HG02938 (cell line): ENCODE measurements around the gene REXO5.
"Not testable (repeated sequence)": the region's sequence is repeated elsewhere in the genome, so short reads cannot be mapped to it uniquely, and the experiment has no call there.

Experiments
- ATAC-seq: cut with Tn5 transposase; IDR thresholded peaks from one replicate; pipeline ENCODE4 v1.9.1; 2021; ENCODE audit warnings: mild to moderate bottlenecking, moderate library complexity; ENCODE audit not compliant: unreplicated experiment

Gene REXO5

DNA sequence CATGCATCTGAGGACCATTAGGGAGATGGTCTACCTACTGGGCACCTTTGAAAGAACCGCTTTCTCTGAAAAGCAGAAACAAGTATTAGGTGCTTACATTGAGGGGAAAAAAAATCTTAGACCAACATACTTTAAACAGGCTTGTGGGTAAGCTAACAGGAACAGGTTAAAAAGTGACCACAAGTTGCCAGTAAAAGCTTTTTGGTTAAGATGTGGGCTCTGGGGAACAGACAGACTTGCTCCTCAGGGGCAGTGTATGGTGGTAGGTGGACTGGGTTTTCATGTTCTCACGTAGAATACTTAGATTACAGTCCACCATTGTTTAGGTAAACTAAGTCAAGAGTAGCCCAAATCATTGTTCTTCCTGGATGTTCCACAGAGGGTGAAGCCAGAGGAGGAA lies 41.2 kb downstream of the REXO5 start:
- no peak for ATAC-seq

DNA sequence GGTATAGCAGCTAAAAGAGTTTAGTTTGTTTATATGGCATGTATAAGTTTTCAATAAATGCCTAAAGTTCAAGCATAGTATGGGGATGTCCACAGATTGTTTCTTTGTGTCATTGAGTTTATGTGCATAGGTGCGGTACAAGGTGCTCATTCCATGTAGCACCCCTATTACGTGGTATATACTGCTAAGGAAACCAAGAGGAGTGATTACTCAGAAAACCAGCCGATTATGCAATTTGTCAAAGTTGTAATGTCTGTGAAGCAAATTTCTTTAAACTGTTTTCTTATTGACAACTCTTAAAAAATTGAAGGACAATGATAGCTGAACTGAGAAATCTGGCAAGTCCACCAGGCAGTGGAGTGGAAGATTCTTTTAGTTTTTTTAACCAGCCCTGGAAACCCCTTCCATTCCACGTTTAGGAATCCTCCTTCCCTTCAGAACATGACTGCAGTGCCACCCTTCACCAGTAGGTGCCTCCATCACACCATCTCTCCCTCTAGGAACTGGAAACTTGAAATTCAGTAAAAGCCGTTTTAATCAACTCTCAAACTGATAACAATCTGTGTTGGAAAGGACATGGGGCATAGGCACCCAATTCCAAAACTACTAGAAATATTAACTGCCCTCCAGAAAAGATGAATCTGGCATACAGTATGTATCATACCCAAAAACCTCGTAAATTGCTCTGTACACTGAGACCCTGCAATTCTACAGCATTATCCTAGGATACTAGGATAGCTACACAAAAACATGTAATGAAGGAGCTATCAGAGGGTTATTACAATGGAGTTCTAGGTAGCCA lies 43.5 kb downstream of the REXO5 start:
- no peak for ATAC-seq

DNA sequence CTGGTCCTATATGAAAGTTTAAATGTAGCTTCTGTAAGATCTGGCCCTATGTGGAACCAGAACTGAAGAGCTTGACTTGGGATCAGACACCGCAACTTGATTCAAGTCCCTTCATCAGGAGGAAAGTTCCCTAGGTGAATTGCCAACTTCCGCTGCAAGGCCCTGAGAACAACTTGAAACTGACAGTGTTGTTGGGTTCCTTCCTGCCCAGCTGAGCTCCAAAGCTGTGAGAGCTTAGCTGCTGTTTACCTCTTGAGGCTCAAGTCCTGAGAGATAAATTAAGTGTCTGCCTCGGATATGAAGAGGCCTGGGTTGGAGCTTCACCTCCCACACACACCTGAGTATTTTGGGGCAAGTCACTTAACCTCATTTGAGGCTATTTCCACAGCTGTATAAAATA lies 44.7 kb downstream of the REXO5 start:
- no peak for ATAC-seq

DNA sequence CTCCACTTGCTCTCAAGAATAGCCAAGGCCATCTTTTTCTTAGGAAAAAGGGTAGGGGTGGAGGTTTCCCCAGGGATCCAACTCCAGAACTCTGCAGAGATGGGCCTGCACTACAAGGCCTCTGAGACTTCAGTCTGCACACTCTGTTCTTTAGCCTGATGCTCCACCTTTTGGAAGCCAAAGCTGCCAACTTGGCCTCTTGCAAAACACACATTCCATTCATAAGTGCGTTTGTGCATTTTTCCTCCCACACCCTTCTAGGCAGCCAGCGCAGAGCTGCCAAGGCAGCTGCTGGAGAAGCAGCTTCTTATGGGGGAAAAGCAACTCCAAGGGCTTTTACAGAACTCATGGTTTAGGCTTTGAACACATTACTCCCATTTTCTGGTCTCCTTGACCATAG lies 45.3 kb downstream of the REXO5 start:
- ATAC-seq: no peak

DNA sequence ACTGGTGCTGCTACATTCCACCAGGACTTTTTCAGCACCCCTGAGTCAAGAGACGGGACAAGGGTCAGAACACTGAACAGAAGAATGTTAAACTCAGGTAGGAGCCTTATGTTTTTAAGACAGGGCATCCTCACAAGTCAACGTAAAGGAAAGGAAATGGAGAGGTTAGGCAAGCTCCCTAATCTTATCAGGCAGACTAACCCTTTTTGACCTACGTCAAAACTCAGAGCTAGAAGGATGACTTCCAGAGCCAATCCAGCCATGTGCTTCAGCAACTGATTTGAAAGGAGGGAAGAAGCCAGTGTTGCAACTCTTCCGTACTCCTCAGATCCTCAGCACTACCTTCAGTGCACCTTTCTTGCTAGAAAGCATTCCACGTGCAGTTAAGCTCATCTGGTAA lies 46.8 kb downstream of the REXO5 start:
- no peak for ATAC-seq

DNA sequence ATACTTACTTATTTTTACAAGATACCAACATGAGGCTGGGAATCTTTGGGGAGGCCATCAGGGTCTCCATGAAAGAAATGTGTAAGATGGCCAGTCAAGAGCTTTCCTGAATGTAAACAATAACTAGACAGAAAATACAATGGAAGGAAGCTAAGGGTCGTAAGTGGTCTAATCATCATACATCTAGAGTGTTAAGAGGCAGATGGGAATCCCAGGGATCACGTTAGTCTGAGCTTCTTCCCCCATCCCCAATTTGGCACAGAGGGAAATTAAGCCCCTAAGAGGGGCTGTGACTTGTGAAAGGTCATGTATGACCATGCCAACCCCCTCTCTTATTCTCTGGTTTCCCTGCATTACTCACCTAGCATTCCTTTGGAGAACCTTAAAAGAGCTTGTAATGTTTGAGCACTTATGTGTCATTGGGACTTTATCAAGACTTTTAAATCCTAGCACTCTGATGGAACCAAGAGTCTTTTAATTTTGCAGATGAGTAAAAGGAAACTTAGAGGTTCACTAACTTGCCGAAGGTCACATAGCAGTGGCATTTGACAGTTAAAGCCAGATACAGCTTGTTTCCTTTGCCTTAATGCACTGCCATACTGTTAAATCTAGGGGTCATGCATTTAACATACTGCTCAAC lies 47.8 kb downstream of the REXO5 start:
- ATAC-seq: no peak

DNA sequence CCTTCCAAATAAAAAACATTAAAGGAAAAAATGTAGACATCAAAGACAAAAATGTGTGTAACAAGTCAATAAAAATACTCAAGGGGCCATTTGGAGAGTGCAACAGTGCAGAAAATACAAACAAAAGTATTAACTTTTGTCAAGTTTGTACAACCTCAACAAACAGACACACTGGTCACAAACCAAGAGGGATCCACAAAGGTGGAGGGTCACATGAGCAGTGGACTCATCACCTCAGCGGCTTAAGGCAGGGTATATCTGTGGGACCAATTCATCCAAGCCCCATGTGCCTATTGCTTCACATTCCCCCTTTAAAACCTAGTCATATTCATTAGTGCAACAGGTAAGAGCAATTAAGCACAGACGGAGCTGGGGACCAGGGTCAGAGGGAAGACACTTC lies 48.6 kb downstream of the REXO5 start:
- ATAC-seq: no peak

DNA sequence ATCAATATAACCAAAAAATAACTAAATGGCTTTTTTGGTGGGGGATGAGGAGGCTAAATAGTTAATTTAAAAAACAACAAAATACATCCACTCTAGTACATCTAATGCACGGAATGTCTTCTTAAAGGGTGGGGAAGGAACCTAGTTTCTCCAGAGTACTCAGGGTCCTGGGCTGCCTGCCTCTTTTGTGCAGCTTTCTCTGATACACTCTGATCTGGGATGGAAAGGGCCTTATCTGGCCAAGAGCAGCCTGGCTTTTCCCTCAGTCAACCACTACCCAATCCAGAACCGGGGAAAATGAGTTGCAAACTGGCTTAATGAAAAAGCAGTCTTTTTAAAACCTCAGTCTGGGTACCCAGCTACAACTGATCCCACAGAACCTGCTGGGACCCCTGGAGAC lies 51.0 kb downstream of the REXO5 start:
- no peak for ATAC-seq

DNA sequence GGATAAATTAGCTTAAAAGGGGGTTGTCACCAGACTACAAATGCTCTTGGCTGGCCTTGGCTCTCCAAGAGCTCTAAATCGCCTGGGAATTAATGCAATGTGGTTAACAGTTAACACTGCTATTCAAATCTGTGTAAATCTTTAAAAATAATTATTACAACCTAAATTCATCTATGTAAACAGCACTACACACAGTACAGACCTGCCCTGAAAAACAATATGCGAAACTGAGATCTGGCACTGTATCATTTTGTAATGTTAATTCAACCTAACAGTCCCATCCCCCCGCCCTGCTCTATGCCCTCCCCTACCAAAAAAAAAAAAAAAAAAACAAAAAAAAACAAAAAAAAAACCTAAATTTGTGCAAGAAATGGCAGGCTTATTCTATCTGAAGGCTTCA lies 52.9 kb downstream of the REXO5 start:
- no peak for ATAC-seq

DNA sequence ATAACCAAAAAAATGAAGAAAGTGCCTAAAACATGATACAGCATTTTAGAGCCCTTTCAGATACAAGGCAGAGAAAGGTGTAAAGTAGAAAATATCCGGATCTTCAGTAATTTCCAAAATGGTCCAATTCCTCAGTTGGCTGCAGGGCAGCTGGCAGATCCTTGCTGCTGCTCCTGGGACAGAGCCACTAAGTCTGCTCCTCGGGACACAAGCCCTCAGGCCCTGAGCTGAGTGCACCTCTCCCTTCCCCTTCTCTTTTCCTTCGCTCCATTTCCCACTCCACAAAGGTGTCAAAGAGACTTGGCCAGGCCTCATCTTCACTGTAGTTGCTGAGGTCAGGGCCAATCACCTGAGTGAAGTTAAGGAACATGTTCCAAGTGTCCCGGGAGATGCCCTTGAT lies 53.4 kb downstream of the REXO5 start:
- no peak for ATAC-seq

DNA sequence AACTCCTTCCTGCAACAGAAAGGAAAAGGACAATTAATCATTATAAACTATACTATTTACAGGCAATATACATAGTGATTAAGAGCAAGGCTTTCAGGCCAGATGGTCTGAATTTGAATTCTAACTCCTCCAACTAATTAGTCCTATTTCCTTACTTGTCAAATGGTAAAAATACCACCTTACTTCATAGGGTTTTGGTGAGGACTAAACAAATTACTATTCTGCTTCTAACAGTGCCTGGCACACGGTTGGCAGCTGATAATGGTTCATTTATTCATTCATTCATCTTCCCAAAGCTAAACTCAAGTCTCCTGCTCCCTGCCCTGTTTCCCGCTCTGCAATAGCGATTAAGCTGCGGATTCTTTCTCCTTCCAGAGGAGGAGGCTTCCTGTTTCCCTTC lies 54.0 kb downstream of the REXO5 start:
- no peak for ATAC-seq

DNA sequence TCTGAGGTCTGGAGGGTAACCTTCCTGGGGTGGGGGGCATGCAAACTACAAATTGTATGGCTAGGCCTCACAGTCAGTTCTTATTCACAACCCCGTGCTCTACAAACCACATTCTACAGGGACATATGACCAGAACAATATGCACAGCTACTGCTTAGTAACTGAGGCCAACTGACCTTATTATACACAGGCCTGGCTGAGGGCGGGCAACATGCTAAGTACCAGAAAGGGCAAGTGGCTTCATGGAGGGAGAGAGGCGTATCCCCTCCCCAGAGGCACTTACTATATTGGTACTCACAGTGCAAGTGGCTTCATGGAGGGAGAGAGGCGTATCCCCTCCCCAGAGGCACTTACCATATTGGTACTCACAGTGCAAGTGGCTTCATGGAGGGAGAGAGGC lies 54.7 kb downstream of the REXO5 start:
- not testable (repeated sequence) for ATAC-seq

DNA sequence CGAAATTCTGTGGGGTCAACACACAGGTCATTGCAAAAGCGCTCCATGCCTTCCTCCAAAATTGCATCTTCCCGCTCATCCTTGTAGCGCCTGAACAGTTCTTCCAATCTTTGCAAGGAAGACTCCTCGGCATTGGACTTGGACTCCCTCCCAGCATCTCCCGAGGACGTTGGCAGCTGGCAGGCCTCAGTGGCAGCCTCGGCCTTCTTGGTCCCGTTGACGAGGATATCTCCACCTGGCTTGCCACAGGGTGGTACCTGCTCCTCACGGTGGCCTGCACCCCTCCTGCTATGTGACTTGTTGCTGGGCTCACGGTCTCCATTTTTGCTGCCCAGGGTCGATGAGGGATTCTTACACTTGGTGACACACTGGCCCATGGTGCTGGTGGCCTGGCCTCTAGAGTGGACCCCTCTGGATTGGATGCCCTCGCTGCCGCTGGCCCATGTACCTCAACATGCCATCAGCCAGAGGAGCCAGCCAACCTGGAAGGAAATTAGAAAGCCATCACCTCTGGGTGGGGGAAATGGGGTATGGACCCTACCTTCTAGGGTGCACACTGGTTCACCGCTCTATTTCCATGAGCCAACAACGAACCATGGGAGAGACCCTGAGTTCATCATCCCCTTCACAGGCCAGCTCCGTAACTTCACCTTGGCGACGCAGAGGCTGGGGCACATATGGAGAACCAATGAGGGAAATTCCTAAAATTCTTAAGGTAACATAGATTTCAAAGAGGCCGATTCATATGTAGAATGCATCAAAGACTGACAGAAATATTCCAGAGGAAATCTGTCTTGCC lies 56.0 kb downstream of the REXO5 start:
- no peak for ATAC-seq

DNA sequence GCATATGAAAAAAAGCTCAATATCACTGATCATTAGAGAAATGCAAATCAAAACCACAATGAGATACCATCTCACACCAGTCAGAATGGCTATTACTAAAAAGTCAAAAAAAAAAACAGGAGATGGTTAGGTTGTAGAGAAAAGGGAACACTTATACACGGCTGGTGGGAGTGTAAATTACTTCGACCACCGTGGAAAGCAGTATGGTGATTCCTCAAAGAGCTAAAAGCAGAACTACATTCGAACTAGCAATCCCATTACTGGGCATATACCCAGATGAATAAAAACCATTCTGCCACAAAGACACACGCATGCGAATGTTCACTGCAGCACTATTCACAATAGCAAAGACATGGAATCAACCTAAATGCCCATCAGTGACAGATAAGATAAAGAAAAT lies 58.0 kb downstream of the REXO5 start:
- ATAC-seq: not testable (repeated sequence)

DNA sequence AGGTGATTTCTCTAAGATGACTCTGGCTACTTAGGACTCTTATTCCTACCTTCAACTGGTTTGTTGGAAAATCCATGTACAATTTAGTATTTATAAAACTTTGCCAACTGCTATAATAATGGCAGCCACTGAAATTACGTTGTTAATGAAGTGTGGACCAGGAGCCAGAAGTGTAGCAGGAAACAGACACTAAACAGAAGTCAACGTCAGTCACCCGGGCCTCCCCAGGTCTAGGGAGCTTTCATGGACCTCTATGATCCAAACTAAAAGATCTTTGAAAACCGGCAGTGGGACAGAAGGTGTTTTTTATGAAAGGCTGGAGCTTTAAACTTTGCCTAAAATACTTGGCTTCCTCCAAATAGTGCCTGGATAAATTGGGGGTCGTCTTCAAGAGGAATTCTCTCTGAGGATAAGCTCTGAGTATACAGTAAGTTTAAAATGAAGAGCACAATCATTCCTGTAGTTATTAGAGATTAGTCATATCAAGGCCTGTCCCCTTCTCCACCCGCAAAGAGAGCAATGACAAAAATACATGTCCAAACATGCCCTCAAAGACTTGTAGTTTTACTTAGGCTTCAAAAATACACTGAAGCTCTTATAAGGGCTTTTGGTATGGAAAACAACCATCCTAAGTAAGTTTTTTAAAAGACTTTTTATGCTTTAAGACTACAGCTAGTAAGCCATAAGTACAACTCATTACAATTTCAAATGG lies 59.2 kb downstream of the REXO5 start:
- peak; percentile 66 for ATAC-seq

DNA sequence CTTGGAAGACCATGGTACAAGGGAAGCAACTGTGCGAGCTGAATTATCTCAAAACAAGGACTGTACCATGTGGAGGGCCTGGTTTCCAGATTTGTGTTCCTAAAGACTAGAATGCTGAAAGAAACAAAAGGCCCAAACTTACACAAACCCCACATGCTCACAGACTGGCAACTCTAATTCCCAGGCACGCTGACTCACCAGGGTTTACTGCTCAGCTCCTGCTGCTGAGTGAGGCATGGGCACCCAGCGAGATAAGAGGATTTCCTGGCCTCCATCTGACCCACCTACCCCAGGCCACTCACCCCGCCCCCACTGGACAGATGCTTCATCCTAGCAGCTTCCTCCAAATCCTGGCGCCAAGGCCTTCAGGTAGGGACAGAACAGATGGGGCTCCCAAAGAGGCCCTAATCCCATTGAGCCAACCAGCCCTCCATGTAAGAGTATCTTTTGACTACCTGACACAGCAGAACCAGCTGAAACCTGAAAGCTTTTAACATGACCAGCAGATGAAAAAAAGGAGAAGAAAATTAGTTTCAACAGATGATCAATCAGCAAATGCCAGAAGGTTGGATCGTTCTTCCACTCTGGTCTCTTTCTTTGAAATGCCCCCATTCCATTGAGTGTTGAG lies 59.9 kb downstream of the REXO5 start:
- ATAC-seq: no peak

DNA sequence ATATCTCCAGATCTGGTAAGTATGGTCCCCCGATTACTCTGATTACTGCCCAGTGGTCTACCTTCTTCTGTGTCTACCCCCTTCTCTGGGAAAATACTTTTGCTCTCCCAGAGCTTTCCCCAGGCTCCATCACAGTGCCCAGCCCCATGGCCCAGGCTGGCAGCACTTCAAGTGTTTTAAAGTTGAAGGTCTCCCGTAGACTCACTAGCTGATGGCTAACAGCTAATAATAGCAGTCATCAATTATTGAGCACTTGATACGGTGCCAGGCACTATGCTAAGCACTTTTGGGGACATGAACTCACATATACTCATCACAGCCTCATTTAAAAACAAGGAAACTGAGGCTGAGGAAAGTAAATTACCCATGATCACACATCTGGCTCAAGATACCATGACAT lies 60.5 kb downstream of the REXO5 start:
- no peak for ATAC-seq

DNA sequence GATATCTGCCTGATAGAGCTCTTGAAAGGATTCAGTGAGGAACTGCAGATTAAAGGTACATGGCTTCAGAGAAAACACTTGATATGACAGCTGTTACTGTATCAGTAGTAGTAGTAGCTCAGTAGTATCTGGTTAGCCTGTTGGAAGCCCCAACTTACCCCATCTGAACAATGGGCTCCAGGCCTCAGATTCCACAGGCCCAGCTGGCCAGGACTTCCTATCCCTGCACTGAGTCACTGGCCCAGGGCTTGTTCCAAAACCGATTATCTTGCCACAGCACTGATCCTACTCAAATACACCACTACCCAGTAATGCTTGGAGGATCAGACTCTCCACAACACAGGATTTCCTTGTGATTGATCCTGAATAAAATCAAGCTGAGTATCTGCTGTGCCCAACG lies 61.3 kb downstream of the REXO5 start:
- ATAC-seq: no peak

DNA sequence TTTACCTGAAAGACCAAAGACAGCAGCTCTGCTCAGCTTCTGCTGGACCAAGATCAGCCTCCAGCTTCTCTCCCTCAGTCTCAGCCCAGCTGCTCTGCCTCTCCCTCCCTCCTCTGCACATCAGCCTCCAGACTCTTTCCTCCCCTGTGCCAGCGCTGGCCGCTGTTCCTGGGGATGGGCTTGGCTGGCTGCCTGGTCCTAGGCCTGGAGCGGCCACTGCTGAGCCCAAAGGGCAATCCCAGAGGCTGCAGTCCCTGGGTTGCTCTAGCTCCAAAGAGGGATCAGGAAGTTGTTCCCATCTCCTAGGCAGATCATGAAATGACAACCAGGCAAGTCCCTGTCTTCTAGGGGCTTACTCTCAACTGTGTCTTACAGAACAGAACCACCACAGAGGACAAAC lies 62.6 kb downstream of the REXO5 start:
- no peak for ATAC-seq

DNA sequence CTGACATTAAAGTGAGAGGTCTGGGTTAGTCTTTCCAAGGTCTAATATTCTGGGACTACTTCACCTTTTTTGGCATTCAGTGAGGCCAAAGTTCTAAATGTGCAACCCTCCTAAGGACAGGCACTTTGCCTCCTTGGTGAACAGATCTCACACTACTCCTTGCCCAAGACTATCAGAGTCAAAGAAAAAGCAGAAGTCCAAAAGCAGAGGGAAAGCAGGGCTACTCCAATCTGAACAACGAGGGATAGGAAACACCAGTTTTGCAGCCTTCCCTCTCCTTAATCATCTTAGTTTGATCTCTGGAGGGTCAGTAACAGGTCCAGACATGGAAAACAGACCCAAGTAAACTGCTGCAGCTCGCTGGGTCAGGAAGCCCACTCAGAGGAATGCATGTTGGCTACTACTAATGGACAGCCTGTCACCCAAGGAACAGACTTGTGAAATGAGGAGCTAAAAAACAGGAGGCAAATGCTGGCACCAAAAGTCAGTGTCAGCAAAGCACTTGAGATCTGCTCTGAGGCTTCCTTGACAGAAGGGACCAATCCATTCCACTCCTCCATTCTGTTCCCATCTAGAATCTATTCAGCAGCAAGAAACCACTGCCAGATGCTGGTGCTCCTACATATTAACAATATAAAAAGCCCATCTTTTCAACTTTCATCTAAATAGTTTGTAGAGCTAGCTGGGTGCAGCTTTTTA lies 63.9 kb downstream of the REXO5 start:
- no peak for ATAC-seq
